HL-60 (cell line): ENCODE results near the gene HAO1.
A peak's percentile ranks its signal among the peaks of the same experiment; 100 is the strongest.

ENCODE experiments used
- CTCF ChIP-seq: IDR thresholded peaks from one replicate; pipeline ENCODE4 v1.5.1; 2011; ENCODE audit warnings: low read length, control low read depth, inconsistent platforms; ENCODE audit not compliant: insufficient read depth
- GABPA ChIP-seq: IDR thresholded peaks from 2 replicates; pipeline ENCODE4 v1.6.1; 2012; ENCODE audit warnings: low read depth
- POLR2AphosphoS5 ChIP-seq: IDR thresholded peaks from 2 replicates; pipeline ENCODE4 v1.6.1; 2012; ENCODE audit warnings: low read depth
- REST ChIP-seq: IDR thresholded peaks from 2 replicates; pipeline ENCODE4 v1.6.1; 2012; ENCODE audit warnings: low read depth; ENCODE audit not compliant: insufficient replicate concordance
- SPI1 ChIP-seq: IDR thresholded peaks from 2 replicates; pipeline ENCODE4 v1.6.1; 2012; ENCODE audit warnings: low read depth, mild to moderate bottlenecking, borderline replicate concordance

- no peak for TF ChIP-seq CTCF
- TF ChIP-seq POLR2AphosphoS5: no peak
- no peak for TF ChIP-seq REST
- TF ChIP-seq GABPA: no peak
- TF ChIP-seq SPI1: peak; percentile 62
These were observed 9.9 kb downstream of the HAO1 start for GRCh38 chr20:7930343-7930742.
